NB4 (cell line): ENCODE measurements around the gene PHC1.

Experiments used
- DNase-seq: peaks from one replicate; pipeline ENCODE4 v3.0.0; 2010; ENCODE audit warnings: low read depth
- H3K4me3 ChIP-seq: one replicate; pipeline ENCODE4 v1.5.1; 2011; ENCODE audit warnings: mild to moderate bottlenecking, low read depth, low read length, moderate library complexity
- MAX ChIP-seq: IDR thresholded peaks from 2 replicates; pipeline ENCODE4 v1.6.1; 2011; ENCODE audit warnings: low read depth, low read length
- MYC ChIP-seq: IDR thresholded peaks from 2 replicates; pipeline ENCODE4 v1.6.1; 2011; ENCODE audit warnings: low read depth, low read length
- POLR2A ChIP-seq: IDR thresholded peaks from 2 replicates; pipeline ENCODE4 v1.6.1; 2011; ENCODE audit warnings: mild to moderate bottlenecking; ENCODE audit not compliant: insufficient read length; ENCODE audit errors: extremely low read depth
- TF ChIP-seq, protein P1 (sequence below): IDR thresholded peaks from one replicate; pipeline ENCODE4 v1.5.1; 2012; ENCODE audit warnings: low read depth, low read length

PHC1 gene

DNA sequence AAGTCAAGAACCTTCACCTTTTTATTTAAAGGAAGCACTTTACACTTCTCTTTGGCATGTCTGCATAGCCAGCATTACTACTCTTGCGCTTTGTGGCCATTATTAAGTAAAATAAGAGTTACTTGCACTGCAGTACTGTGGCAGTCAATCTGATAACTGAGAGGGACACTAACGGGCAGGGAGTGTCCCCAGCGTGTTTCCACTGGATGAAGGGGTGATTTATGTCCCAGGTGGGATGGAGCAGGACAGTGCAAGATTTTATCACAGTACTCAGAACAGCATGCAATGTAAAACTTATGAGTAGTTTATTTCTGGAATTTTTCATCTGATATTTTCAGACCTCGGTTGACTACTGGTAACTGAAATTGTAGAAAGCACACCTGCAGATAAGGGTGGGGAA, 43.3 kb downstream of the PHC1 start:
- no peak for DNase-seq
- TF ChIP-seq, protein P1, sequence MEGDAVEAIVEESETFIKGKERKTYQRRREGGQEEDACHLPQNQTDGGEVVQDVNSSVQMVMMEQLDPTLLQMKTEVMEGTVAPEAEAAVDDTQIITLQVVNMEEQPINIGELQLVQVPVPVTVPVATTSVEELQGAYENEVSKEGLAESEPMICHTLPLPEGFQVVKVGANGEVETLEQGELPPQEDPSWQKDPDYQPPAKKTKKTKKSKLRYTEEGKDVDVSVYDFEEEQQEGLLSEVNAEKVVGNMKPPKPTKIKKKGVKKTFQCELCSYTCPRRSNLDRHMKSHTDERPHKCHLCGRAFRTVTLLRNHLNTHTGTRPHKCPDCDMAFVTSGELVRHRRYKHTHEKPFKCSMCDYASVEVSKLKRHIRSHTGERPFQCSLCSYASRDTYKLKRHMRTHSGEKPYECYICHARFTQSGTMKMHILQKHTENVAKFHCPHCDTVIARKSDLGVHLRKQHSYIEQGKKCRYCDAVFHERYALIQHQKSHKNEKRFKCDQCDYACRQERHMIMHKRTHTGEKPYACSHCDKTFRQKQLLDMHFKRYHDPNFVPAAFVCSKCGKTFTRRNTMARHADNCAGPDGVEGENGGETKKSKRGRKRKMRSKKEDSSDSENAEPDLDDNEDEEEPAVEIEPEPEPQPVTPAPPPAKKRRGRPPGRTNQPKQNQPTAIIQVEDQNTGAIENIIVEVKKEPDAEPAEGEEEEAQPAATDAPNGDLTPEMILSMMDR: no peak
- TF ChIP-seq MAX (no peak), POLR2A (no peak), MYC (no peak)
- H3K4me3 ChIP-seq: no peak overlapping the region

GRCh38 chr12:8958066-8958465, 43.8 kb downstream of the PHC1 start:
- TF ChIP-seq MYC (no peak), POLR2A (no peak), MAX (no peak)
- TF ChIP-seq, protein P1: no peak
- no peak for DNase-seq
- H3K4me3 ChIP-seq: no peak overlapping the region

DNA sequence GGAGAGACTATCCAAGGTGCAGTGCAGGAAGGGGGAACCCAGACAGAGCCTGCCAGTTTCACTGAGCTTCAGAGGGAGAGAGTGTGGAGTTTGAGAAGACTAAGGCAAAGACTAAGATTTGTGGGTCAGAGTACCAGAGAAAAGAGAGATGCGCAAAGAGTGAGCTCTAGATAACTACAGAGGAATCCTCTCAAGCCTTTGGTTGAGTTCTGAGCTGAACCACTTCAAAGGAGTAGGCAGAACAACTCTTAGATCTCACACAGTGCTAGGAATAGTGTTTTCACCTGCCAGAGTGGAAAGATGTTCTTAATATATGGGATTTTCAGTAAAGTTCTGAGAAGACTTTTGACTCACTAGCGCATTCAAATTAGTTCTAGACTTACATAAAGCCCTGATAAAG, 45.9 kb downstream of the PHC1 start:
- no peak for TF ChIP-seq POLR2A
- TF ChIP-seq, protein P1: no peak
- no peak for TF ChIP-seq MYC
- no peak for TF ChIP-seq MAX
- no peak for DNase-seq
- H3K4me3 ChIP-seq: no peak overlapping the region

GRCh38 chr12:8968761-8969160, 54.5 kb downstream of the PHC1 start:
- no peak for DNase-seq
- no peak overlapping the region for H3K4me3 ChIP-seq
- TF ChIP-seq POLR2A (no peak), MAX (no peak), MYC (no peak)
- TF ChIP-seq, protein P1: no peak

- TF ChIP-seq, protein P1: no peak
- no peak overlapping the region for H3K4me3 ChIP-seq
- DNase-seq: no peak
These were observed 55.6 kb downstream of the PHC1 start for GRCh38 chr12:8969861-8970411.

DNA sequence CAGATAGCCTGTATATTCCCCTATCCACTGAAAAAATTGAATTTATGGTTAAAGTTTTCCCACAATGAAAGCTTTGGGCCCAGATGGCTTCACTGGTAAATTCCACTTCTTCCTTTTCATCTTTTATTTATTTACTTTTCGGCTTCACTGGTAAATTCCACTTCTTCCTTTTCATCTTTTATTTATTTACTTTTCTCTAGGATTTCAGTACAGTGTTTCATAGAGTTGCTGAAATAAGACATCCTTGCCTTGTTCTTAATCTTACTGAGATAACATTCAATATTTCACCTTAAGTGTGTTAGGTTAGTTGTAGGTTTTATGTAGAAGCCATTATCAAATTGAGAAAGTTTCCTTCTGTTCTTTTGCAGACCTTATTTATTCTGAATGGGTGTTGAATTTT, 56.1 kb downstream of the PHC1 start:
- H3K4me3 ChIP-seq: no peak overlapping the region
- no peak for DNase-seq
- TF ChIP-seq, protein P1: no peak
- TF ChIP-seq MYC: no peak
- TF ChIP-seq MAX: no peak
